H1 (cell line): ENCODE results near the gene DAPK1. TPM values are rescaled to one million over a fixed set of nuclear protein-coding genes. Genes with fewer than 3 reads are reported as not detected.

ENCODE experiments used
- BACH1 ChIP-seq: IDR thresholded peaks from 2 replicates; pipeline ENCODE4 v1.6.1; 2012; ENCODE audit warnings: low read length, improper control_type of control experiment
- BCL11A ChIP-seq, 2 experiments: IDR thresholded peaks; one replicate each; pipeline ENCODE4 v1.6.1; 2011; ENCODE audit warnings: low read depth in 2 of 2, low read length in 2 of 2, mild to moderate bottlenecking in 2 of 2
- RAD21 ChIP-seq, 2 experiments: IDR thresholded peaks in 1 of 2; conservative IDR thresholded peaks in 1 of 2; 2 replicates each; pipeline ENCODE4 v1.6.1; 2011; ENCODE audit warnings: low read depth in 2 of 2, low read length in 2 of 2, improper control_type of control experiment in 1 of 2, inconsistent platforms in 1 of 2, mild to moderate bottlenecking in 1 of 2, moderate library complexity in 1 of 2
- SUZ12 ChIP-seq: fragments of 200-600 bp; sonication (generic); IDR thresholded peaks from 2 replicates; pipeline ENCODE4 v1.6.1; 2012; ENCODE audit warnings: mild to moderate bottlenecking, inconsistent platforms, low read length, moderate library complexity, mixed read lengths
- TAF7 ChIP-seq: optimal IDR thresholded peaks from 2 replicates; pipeline ENCODE3; 2011; ENCODE audit warnings: low read depth, mild to moderate bottlenecking, inconsistent platforms, low read length, moderate library complexity, borderline replicate concordance
- YY1 ChIP-seq: IDR thresholded peaks from 2 replicates; pipeline ENCODE4 v1.6.1; 2011; ENCODE audit warnings: low read depth, mild to moderate bottlenecking, low read length
- polyA plus RNA-seq, 7 experiments: library from polyadenylated mRNA; depleted of rRNA in 3 of 7; stranded (reverse) in 5 of 7; unstranded in 2 of 7; fragments of >200 nt in 5 of 7; fragments of 200-250 nt in 2 of 7; gene quantifications; 1 replicate in 5 of 7; 2 replicates in 1 of 7; 4 replicates in 1 of 7; pipeline versions ENCODE4 v1.2.1 to v1.2.3, GENCODE V29; 2011 to 2013; ENCODE audit warnings: missing spikeins in 2 of 7, mixed read lengths in 2 of 7
- total RNA-seq: library from RNA; stranded (reverse); fragmentation: NEBNext Ultra II Directional; extraction: Animal tissue kit (Norgen Biotek cat#: 25700); gene quantifications from 2 replicates; pipeline ENCODE4 v1.2.1, GENCODE V29; 2021
- TF ChIP-seq, protein P1 (sequence below): IDR thresholded peaks from 2 replicates; pipeline ENCODE4 v1.6.1; 2012; ENCODE audit warnings: inconsistent platforms

Gene DAPK1
- total and polyA plus RNA-seq, 2 of the 8 experiments (the other 6 are each of a cell fraction or from before 2014, with no cell fraction given) = 62.4 to 131 TPM

DNA sequence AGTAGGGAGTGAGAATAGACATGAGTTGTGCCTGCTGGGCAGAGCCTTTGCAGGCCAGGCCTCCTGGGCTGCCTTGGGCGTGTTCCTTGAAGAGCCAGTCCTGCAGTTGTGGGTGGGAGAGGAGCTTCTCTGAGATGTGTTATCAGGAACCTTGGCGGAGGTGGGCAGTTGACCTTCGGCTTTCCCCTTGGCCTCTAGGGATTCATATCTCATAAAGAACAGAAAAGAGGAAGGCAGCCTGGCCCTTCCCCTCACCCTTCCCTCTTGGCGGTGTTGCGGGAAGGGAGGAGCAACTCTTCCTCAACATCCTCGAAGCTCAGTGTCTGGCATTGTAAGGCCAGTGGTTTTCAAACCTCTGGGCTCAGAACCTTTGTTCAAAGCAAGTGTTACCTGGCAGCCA, 59.2 kb downstream of the DAPK1 start (continued):
- TF ChIP-seq, protein P1, sequence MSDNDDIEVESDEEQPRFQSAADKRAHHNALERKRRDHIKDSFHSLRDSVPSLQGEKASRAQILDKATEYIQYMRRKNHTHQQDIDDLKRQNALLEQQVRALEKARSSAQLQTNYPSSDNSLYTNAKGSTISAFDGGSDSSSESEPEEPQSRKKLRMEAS = no peak
- TF ChIP-seq YY1 (no peak), RAD21 (IDR thresholded peaks at IDR 0.05 in 1 of 2, conservative IDR thresholded peaks at IDR 0.05 in 1 of 2; ENCODE audit: low read depth in 2 of 2, low read length in 2 of 2) (no peak), BACH1 (no peak), SUZ12 (no peak), TAF7 (no peak), BCL11A (IDR thresholded peaks at IDR 0.05; ENCODE audit: low read depth in 2 of 2, low read length in 2 of 2) (no peak)
